ENCODE results near the gene RFX3.

The RFX3 gene

GRCh38 chr9:3457175-3457574 is 68.6 kb downstream of the RFX3 start:
- TF ChIP-seq, protein P1, sequence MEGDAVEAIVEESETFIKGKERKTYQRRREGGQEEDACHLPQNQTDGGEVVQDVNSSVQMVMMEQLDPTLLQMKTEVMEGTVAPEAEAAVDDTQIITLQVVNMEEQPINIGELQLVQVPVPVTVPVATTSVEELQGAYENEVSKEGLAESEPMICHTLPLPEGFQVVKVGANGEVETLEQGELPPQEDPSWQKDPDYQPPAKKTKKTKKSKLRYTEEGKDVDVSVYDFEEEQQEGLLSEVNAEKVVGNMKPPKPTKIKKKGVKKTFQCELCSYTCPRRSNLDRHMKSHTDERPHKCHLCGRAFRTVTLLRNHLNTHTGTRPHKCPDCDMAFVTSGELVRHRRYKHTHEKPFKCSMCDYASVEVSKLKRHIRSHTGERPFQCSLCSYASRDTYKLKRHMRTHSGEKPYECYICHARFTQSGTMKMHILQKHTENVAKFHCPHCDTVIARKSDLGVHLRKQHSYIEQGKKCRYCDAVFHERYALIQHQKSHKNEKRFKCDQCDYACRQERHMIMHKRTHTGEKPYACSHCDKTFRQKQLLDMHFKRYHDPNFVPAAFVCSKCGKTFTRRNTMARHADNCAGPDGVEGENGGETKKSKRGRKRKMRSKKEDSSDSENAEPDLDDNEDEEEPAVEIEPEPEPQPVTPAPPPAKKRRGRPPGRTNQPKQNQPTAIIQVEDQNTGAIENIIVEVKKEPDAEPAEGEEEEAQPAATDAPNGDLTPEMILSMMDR (IDR thresholded peaks at IDR 0.05; ENCODE audit: low read depth, low read length, missing control alignments) = no peak
- H3K4me3 ChIP-seq (replicated peaks; ENCODE audit: low read depth, low read length) = no peak overlapping the region
- DNase-seq (ENCODE audit: extremely low read depth, low read depth) = no peak

DNA sequence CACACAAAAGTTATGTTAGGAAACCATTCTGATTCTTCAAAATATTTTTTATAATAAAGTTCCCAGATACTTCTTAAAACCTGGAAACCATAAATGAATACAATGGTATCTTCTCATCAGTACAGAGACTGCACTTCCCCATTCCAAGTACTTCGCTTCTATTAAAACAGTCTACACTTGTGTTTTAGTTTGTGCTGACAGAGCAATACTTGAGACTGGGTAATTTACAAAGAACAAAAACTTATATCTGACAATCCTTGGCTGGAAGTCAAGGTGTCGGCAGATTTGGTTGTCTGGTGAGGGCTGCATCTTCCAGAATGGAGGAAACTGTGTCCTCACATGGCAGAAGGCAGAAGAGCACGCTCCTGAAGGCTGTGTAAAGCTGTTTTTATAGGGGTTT is 70.1 kb downstream of the RFX3 start:
- no peak for DNase-seq (ENCODE audit: extremely low read depth, low read depth)
- TF ChIP-seq, protein P1 (IDR thresholded peaks at IDR 0.05; ENCODE audit: low read depth, low read length, missing control alignments) = no peak
- H3K4me3 ChIP-seq (replicated peaks; ENCODE audit: low read depth, low read length) = no peak overlapping the region

GRCh38 chr9:3455094-3455493 is 70.7 kb downstream of the RFX3 start:
- DNase-seq (ENCODE audit: extremely low read depth, low read depth) = no peak
- H3K4me3 ChIP-seq (replicated peaks; ENCODE audit: low read depth, low read length) = no peak overlapping the region
- TF ChIP-seq, protein P1 (IDR thresholded peaks at IDR 0.05; ENCODE audit: low read depth, low read length, missing control alignments) = no peak

DNA sequence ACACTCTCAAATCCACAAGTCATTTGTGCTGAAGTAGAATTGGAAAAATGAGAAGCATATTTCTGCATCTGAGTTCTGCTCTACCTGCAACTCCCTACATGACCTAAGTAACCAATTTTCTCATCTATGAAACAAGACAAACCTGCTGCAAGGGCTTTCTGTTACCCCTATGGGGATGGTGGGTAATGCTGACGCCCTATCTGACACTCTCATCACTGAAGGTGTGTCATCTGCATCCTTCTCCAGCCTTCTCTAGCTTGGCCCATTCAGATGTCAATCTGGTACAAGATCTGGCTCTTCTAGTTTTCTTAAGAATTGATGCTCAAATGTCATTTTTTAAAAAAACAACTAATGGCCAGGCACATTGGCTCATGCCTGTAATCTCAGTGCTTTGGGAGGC is 73.8 kb downstream of the RFX3 start:
- TF ChIP-seq, protein P1 (IDR thresholded peaks at IDR 0.05; ENCODE audit: low read depth, low read length, missing control alignments) = no peak
- DNase-seq (ENCODE audit: extremely low read depth, low read depth) = no peak
- H3K4me3 ChIP-seq (replicated peaks; ENCODE audit: low read depth, low read length) = no peak overlapping the region

- TF ChIP-seq, protein P1 (IDR thresholded peaks at IDR 0.05; ENCODE audit: low read depth, low read length, missing control alignments) = no peak
- no peak for DNase-seq (ENCODE audit: extremely low read depth, low read depth)
- no peak overlapping the region for H3K4me3 ChIP-seq (replicated peaks; ENCODE audit: low read depth, low read length)
These were observed 78.0 kb downstream of the RFX3 start for GRCh38 chr9:3447788-3448187.

GRCh38 chr9:3447143-3447542 is 78.7 kb downstream of the RFX3 start:
- TF ChIP-seq, protein P1 (IDR thresholded peaks at IDR 0.05; ENCODE audit: low read depth, low read length, missing control alignments) = no peak
- DNase-seq (ENCODE audit: extremely low read depth, low read depth) = no peak
- no peak overlapping the region for H3K4me3 ChIP-seq (replicated peaks; ENCODE audit: low read depth, low read length)

GRCh38 chr9:3446313-3446712 is 79.5 kb downstream of the RFX3 start:
- DNase-seq (ENCODE audit: extremely low read depth, low read depth) = no peak
- H3K4me3 ChIP-seq (replicated peaks; ENCODE audit: low read depth, low read length) = no peak overlapping the region
- TF ChIP-seq, protein P1 (IDR thresholded peaks at IDR 0.05; ENCODE audit: low read depth, low read length, missing control alignments) = no peak
